ENCODE results near the gene EFHC2.

The EFHC2 gene

GRCh38 chrX:44105228-44105913 is 238.1 kb downstream of the EFHC2 start:
- 85 to 88% methylated on average over 4 of the region's 12 CpGs for WGBS, 2 experiments (ENCODE audit: insufficient coverage in 2 of 2)
- Histone ChIP-seq H3K4me1 (ENCODE audit: control insufficient read depth, insufficient read depth, low read length, poor library complexity, severe bottlenecking) (no peaks in the 10 kb centered on the region), H3K4me3 (ENCODE audit: extremely low read depth, insufficient read depth, low read length, poor library complexity, severe bottlenecking) (no peak overlapping the region), H3K27ac (ENCODE audit: low read depth, low read length, severe bottlenecking) (no peak overlapping the region), H3K9me3 (ENCODE audit: control insufficient read depth, low read length) (no peaks in the 10 kb centered on the region), H3K36me3 (ENCODE audit: control insufficient read depth, insufficient read depth, low read length) (no peaks in the 10 kb centered on the region)

- Histone ChIP-seq H3K4me3 (ENCODE audit: extremely low read depth, insufficient read depth, low read length, poor library complexity, severe bottlenecking) (no peak overlapping the region), H3K4me1 (ENCODE audit: control insufficient read depth, insufficient read depth, low read length, poor library complexity, severe bottlenecking) (no peaks in the 10 kb centered on the region), H3K27ac (ENCODE audit: low read depth, low read length, severe bottlenecking) (no peak overlapping the region), H3K9me3 (ENCODE audit: control insufficient read depth, low read length) (no peaks in the 10 kb centered on the region), H3K36me3 (ENCODE audit: control insufficient read depth, insufficient read depth, low read length) (no peaks in the 10 kb centered on the region)
- no CpG with 5 or more reads among the region's 3 CpGs for WGBS, 2 experiments (ENCODE audit: insufficient coverage in 2 of 2)
These were observed 238.8 kb downstream of the EFHC2 start for GRCh38 chrX:44104699-44105098.

DNA sequence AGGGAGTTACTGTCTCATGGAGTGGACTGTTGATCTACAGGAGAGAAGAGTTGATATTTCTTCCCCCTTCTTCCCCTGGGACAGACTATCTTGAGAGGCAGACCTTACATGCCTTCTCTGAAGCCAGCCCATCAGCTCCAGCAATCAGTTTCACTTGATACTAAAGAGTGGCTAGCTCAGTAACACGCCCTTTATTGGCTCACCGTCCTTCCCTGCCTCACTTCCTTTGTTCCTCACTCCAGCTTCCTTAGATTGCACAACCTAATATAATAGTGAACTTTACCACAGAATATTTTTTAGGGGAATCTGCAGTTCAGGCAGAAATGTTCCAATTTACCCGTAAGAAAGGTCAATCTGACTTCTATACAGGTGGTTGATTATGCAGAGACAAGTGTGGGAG is 242.2 kb downstream of the EFHC2 start:
- Histone ChIP-seq H3K4me1 (ENCODE audit: control insufficient read depth, insufficient read depth, low read length, poor library complexity, severe bottlenecking) (no peaks in the 10 kb centered on the region), H3K4me3 (ENCODE audit: extremely low read depth, insufficient read depth, low read length, poor library complexity, severe bottlenecking) (no peak overlapping the region), H3K27ac (ENCODE audit: low read depth, low read length, severe bottlenecking) (no peak overlapping the region), H3K9me3 (ENCODE audit: control insufficient read depth, low read length) (no peaks in the 10 kb centered on the region), H3K36me3 (ENCODE audit: control insufficient read depth, insufficient read depth, low read length) (no peaks in the 10 kb centered on the region)
- WGBS, 2 experiments (ENCODE audit: insufficient coverage in 2 of 2): 100% methylated on average over 1 of the region's 3 CpGs; no CpG with 5 or more reads in 1 of the 2 experiments

DNA sequence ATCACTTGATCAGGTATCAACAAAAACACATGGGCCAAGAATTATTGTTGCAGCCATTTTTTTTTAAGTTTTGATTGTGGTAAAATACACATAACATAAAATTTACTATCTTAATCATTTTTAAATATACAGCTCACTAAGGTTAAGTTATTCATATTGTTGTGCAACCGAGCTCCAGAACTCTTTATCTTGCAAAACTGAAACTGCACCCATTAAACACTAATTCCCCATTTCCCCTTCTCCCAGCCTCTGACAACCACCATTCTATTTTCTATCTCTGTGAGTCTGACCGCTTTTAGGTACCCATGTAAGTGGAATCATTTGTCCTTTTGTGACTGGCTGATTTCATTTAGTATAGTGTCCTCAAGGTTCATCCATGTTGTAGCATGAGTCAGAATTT is 244.1 kb downstream of the EFHC2 start:
- no peak overlapping the region for H3K4me3 ChIP-seq (ENCODE audit: extremely low read depth, insufficient read depth, low read length, poor library complexity, severe bottlenecking)
- WGBS, 2 experiments (ENCODE audit: insufficient coverage in 2 of 2): no CpG with 5 or more reads among the region's 2 CpGs
- H3K9me3 ChIP-seq (ENCODE audit: control insufficient read depth, low read length): no peaks in the 10 kb centered on the region

More for the DNA sequence above, 244.1 kb downstream of the EFHC2 start:
- Histone ChIP-seq H3K4me1 (ENCODE audit: control insufficient read depth, insufficient read depth, low read length, poor library complexity, severe bottlenecking) (no peaks in the 10 kb centered on the region), H3K36me3 (ENCODE audit: control insufficient read depth, insufficient read depth, low read length) (no peaks in the 10 kb centered on the region), H3K27ac (ENCODE audit: low read depth, low read length, severe bottlenecking) (no peak overlapping the region)

Data from mesodermal cell (in vitro differentiated cells).